Neural crest cell (in vitro differentiated cells): Measurements from ENCODE around the gene MECR. TPM values are rescaled to one million over a fixed set of nuclear protein-coding genes. Genes with fewer than 3 reads are reported as not detected.
A peak's percentile ranks its signal among the peaks of the same experiment; 100 is the strongest.
"Not testable (repeated sequence)": the region's sequence is repeated elsewhere in the genome, so short reads cannot be mapped to it uniquely, and the experiment has no call there.

ENCODE experiments used
- DNase-seq: peaks from one replicate; pipeline ENCODE4 v3.0.0; 2021; ENCODE audit warnings: low read depth, mixed read lengths, low spot score
- H3K27ac Mint-ChIP-seq: one replicate; pipeline ENCODE4 v1.8.0; 2021; ENCODE audit warnings: mild to moderate bottlenecking, mixed read lengths; ENCODE audit not compliant: unreplicated experiment
- H3K27me3 Mint-ChIP-seq: 2 replicates; pipeline ENCODE4 v1.8.0; 2021; ENCODE audit warnings: low read depth, mild to moderate bottlenecking, mixed read lengths
- H3K36me3 Mint-ChIP-seq: 2 replicates; pipeline ENCODE4 v1.8.0; 2021; ENCODE audit warnings: low read depth, mild to moderate bottlenecking, mixed read lengths
- H3K4me1 Mint-ChIP-seq: 2 replicates; pipeline ENCODE4 v1.8.0; 2021; ENCODE audit warnings: mixed read lengths
- H3K4me3 Mint-ChIP-seq: one replicate; pipeline ENCODE4 v1.8.0; 2021; ENCODE audit warnings: mild to moderate bottlenecking, mixed read lengths
- H3K9me3 Mint-ChIP-seq: 2 replicates; pipeline ENCODE4 v1.8.0; 2021; ENCODE audit warnings: mixed read lengths
- total RNA-seq: library from RNA; stranded (reverse); gene quantifications from 2 replicates; pipeline ENCODE4 v1.2.1, GENCODE V29; 2021
- TF ChIP-seq, protein P1 (sequence below): fragments of 200-600 bp; sonication (generic); conservative IDR thresholded peaks from 2 replicates; pipeline ENCODE4 v1.5.0; 2021; ENCODE audit warnings: antibody characterized with exemption, mild to moderate bottlenecking

The MECR gene
- total RNA-seq, 1 donor from 2014 or later = 24.6 TPM

DNA sequence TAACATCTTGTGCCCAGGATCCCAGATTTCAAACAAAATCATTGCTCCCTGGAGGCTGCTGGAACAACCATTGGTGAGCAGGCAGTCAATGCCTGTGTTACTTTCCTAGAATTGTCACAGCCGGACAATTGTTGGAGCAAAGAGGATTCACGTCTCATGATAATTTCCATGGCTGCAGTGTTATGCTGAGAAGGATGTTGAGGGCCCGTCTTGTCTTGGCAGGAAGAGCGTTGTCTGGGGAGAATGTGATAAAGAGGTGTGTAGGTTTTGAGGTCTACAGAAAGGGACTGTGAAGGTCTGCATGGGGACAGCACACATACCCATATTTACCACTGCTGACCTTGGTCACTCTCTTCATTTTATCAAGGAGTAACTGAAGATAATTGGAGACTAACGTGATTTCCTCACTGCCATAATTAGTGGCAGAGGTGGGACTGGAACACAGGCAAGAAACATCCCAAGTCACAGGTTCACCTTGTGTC, 6.3 kb downstream of the MECR start:
- Mint-ChIP-seq H3K27ac (no peak overlapping the region), H3K4me3 (no peak overlapping the region), H3K9me3 (no peaks in the 10 kb centered on the region), H3K27me3 (no peaks in the 10 kb centered on the region), H3K4me1 (peaks cover 6% of the 10 kb centered on the region), H3K36me3 (no peaks in the 10 kb centered on the region)
- no peak for DNase-seq
- TF ChIP-seq, protein P1, sequence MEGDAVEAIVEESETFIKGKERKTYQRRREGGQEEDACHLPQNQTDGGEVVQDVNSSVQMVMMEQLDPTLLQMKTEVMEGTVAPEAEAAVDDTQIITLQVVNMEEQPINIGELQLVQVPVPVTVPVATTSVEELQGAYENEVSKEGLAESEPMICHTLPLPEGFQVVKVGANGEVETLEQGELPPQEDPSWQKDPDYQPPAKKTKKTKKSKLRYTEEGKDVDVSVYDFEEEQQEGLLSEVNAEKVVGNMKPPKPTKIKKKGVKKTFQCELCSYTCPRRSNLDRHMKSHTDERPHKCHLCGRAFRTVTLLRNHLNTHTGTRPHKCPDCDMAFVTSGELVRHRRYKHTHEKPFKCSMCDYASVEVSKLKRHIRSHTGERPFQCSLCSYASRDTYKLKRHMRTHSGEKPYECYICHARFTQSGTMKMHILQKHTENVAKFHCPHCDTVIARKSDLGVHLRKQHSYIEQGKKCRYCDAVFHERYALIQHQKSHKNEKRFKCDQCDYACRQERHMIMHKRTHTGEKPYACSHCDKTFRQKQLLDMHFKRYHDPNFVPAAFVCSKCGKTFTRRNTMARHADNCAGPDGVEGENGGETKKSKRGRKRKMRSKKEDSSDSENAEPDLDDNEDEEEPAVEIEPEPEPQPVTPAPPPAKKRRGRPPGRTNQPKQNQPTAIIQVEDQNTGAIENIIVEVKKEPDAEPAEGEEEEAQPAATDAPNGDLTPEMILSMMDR = no peak

DNA sequence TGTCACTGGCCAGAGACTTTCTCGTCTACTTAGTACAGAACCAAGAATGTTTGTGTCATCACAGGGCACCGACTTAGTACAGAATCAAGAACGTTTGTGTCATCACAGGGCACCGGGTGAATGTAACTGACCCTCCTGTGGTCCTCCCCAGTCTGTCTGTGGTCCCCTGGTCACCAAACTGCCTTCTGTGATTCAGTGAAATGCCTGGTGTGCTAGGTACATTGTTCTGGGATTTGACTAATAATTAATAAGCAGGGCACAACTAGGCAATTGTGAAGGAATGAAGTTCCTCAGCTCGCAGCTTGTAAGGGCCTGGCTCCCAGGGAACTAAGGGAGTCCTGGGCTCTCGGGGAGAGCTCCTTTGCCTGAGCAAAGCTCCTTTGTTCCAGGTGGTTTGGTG, 7.2 kb downstream of the MECR start:
- no peak for DNase-seq
- Mint-ChIP-seq H3K9me3 (no peaks in the 10 kb centered on the region), H3K4me1 (peaks cover 6% of the 10 kb centered on the region), H3K27ac (no peak overlapping the region), H3K4me3 (no peak overlapping the region), H3K27me3 (no peaks in the 10 kb centered on the region), H3K36me3 (no peaks in the 10 kb centered on the region)
- TF ChIP-seq, protein P1 = no peak

DNA sequence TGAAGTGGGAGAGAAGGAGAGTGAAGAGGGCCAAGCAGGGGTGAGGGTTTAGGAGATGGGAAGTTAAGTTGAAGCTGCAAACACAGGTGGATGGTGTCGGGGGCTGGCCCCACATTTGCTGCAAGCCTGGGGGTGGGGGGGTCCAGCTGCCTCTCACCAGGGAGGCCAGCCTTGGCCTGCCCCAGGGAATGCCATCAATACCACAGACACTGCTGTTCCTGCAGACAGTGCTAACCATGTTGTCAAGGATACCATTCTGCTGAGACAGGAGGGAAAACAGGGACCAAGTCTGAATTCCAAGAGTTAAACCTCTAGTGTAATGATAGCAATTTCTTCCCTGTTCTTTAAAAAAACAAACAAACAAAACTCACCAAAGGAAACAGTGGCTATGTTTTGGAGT, 8.0 kb downstream of the MECR start:
- Mint-ChIP-seq H3K9me3 (no peaks in the 10 kb centered on the region), H3K36me3 (no peaks in the 10 kb centered on the region), H3K4me3 (no peak overlapping the region), H3K27me3 (no peaks in the 10 kb centered on the region), H3K4me1 (peaks cover 6% of the 10 kb centered on the region), H3K27ac (no peak overlapping the region)
- TF ChIP-seq, protein P1 = no peak
- no peak for DNase-seq

DNA sequence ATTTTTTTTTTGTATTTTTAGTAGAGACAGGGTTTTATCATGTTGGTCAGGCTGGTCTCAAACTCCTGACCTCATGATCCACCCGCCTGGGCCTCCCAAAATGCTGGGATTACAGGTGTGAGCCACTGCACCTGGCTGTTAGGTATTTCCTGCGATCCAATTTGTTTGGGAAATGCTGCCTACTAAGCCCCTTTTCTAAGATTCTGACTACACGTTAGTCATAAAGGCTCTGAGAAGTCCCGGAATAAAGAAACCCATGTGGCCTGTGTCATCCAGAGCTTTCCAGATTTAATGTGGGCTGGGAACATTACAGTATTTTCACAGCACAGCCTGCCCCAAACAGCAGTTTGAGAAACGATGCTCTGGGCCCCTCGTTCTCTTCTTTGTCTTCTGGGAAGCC, 8.5 kb downstream of the MECR start:
- not testable (repeated sequence) for H3K4me1 Mint-ChIP-seq, DNase-seq, H3K36me3 Mint-ChIP-seq, H3K27ac Mint-ChIP-seq, H3K27me3 Mint-ChIP-seq, H3K4me3 Mint-ChIP-seq, H3K9me3 Mint-ChIP-seq

DNA sequence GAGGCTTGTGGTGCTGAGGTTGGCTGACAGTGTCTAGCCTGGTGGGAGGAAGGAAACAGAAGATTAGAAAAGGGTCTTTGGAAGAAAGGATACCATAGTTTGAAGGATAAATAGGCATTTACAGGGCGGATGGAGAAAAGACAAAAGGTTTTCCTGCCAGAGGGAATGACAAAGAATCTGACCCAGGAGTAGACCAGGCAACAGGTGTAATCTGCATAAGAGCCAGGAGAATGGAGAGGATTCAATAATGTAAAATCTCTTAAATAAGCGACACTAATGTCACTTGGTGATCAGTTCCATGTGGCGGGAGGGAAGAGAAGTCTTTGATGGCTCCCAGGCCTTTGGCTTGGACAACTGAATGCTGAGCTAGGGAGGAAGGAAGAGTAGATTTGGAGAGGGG, 9.4 kb downstream of the MECR start:
- peaks cover 6% of the 10 kb centered on the region for H3K4me1 Mint-ChIP-seq
- no peaks in the 10 kb centered on the region for H3K9me3 Mint-ChIP-seq
- TF ChIP-seq, protein P1 = no peak
- no peaks in the 10 kb centered on the region for H3K36me3 Mint-ChIP-seq
- peak overlapping the region; percentile 2 for H3K27ac Mint-ChIP-seq
- H3K4me3 Mint-ChIP-seq = no peak overlapping the region
- no peak for DNase-seq
- no peaks in the 10 kb centered on the region for H3K27me3 Mint-ChIP-seq

DNA sequence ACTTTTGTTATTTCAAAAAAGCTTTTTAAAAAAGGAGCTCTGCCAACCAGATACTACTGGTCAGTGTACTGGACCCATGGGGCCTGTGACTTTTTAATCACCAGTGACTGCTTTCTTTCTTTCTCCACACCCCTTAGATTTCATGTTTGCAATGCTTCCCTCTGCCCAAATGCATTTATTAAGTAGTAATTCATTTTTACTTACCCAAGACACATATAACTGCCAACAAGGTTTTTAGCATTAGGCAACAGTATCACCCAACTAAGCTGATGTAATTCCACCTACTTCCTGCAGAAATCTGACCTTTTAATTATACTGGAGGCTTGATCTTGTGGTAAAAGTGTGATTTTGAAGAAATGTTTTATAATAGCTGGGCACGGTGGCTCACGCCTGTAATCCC, 12.5 kb downstream of the MECR start:
- TF ChIP-seq, protein P1 = no peak
- no peaks in the 10 kb centered on the region for H3K9me3 Mint-ChIP-seq
- no peaks in the 10 kb centered on the region for H3K36me3 Mint-ChIP-seq
- H3K4me1 Mint-ChIP-seq = peaks cover 4% of the 10 kb centered on the region
- H3K27ac Mint-ChIP-seq = no peak overlapping the region
- no peaks in the 10 kb centered on the region for H3K27me3 Mint-ChIP-seq
- no peak for DNase-seq
- no peak overlapping the region for H3K4me3 Mint-ChIP-seq
